Fibroblast of lung (primary cell): ENCODE results near the gene AP2B1.
A peak's percentile ranks its signal among the peaks of the same experiment; 100 is the strongest.

Experiments
- EZH2 ChIP-seq: IDR thresholded peaks from 2 replicates; pipeline ENCODE4 v1.5.1; 2012; ENCODE audit warnings: low read length, control low read depth, mild to moderate bottlenecking; ENCODE audit errors: missing control alignments
- TF ChIP-seq, protein P1 (sequence below), 2 donors: IDR thresholded peaks in 1 of 2; conservative IDR thresholded peaks in 1 of 2; 1 replicate in 1 of 2; 2 replicates in 1 of 2; pipeline ENCODE4 v1.5.1; 2011 to 2012; ENCODE audit warnings: low read length in 2 of 2, control low read depth in 1 of 2, inconsistent platforms in 1 of 2, low read depth in 1 of 2, mild to moderate bottlenecking in 1 of 2

DNA sequence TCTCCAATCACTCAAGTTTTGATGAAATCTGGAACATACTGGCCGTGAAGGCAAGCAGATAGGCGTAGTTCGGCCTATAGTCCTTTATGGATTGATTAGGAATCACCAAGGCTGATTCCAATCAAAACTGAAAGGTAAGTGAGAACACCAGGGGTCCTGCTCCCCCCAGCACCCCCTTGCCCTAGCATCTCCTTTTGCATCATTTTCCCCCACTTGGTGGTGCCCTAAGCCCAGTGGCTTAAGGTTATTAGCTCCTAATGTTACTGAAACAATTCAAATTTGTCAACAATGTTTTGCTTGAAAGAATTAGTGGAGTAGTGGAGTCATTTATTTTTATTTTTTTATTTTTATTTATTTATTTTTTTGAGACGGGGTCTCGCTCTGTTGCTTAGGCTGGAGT is 31.4 kb upstream of the AP2B1 start:
- TF ChIP-seq, protein P1, sequence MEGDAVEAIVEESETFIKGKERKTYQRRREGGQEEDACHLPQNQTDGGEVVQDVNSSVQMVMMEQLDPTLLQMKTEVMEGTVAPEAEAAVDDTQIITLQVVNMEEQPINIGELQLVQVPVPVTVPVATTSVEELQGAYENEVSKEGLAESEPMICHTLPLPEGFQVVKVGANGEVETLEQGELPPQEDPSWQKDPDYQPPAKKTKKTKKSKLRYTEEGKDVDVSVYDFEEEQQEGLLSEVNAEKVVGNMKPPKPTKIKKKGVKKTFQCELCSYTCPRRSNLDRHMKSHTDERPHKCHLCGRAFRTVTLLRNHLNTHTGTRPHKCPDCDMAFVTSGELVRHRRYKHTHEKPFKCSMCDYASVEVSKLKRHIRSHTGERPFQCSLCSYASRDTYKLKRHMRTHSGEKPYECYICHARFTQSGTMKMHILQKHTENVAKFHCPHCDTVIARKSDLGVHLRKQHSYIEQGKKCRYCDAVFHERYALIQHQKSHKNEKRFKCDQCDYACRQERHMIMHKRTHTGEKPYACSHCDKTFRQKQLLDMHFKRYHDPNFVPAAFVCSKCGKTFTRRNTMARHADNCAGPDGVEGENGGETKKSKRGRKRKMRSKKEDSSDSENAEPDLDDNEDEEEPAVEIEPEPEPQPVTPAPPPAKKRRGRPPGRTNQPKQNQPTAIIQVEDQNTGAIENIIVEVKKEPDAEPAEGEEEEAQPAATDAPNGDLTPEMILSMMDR (conservative IDR thresholded peaks at IDR 0.05 in 1 of 2, IDR thresholded peaks at IDR 0.05 in 1 of 2; ENCODE audit: low read depth in 1 of 2, low read length in 2 of 2): peak in 1 of 2 donors; percentile 17
- no peak for TF ChIP-seq EZH2
